DMS114 treated with DMSO at 0.1 percent for 48 hours (cell line): ENCODE data around the gene NLRC5.
"Not testable (repeated sequence)": the region's sequence is repeated elsewhere in the genome, so short reads cannot be mapped to it uniquely, and the experiment has no call there.

ENCODE experiments used
- DNase-seq: peaks from one replicate; lab custom pipeline; 2025; ENCODE audit not compliant: unreplicated experiment; lab: John Stamatoyannopoulos, UW

NLRC5 gene

DNA sequence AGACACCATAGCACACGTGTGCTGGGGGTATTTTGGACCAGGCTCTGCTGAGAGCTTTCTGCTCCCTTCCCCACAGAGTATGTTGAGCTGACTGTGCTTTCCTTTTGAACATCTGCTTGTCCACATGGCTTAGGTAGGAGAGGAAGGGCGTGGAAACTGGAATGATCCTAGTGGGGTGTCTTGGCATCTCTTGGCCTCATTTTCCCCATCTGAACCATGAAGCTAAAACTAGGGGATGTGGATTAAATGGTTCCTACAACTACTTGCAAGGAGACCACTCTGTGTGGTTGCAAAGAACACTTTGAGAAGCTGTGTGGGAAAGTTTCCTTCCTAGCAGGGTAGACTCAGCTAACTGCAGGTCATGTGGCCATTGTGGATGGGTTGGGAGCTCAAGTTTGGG, 6.7 kb upstream of the NLRC5 start:
- DNase-seq: no peak

GRCh38 chr16:56983211-56983751, 6.1 kb upstream of the NLRC5 start:
- DNase-seq: no peak

- DNase-seq: no peak
Measured at GRCh38 chr16:56984639-56985038, 4.7 kb upstream of the NLRC5 start.

DNA sequence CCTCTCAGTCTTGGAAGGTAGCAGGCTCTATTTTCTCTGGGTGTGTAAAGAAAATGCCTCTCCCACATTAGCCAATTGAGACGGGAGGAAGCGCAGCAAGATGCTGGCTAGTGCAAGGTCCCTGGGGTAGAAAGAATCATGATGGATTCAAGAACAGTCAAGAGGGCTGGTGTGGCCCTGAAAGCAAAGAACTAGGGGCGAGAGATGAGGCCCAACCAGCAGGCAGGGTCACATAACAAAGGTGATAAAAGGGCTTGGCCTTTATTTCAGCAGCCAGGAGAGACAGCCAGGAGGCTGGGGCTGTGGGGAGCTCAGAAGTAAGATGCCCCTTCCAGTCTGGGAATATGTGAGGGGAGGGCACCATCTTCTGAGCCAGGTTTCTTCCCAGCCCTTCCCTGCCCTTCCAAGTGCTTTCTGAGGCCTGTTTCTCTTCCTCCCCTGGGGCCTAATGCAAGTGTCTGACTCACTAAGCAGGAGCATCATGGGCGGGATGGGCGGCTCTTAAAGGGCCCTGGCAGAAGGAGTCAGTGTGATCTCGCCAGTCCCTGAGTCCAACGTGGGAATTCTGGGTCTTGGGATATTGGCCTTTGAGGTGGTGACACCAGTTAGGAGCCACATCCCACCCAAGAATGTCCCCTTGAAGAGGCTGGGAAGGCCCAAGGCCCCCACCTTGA, 3.9 kb upstream of the NLRC5 start:
- DNase-seq: no peak

DNA sequence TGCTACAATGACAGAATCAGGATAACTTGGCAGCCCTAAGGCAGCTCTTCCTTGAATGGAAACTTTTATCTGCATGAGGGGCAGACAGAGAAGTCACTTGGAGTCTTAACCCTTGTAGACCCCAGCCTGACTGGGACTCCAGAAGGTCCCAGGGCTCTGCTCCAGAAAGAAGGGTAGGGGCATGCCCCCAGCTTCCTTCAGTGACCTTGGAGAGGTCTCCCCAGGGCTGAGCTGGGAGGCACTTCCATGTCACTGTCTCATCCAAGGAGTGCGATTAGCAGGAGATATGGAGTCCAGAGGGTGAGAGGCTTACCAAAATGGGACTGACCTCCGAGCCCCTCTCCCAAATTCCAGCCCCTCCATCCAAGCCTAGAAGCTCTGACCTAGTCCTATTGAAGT, 3.4 kb upstream of the NLRC5 start:
- DNase-seq: no peak

GRCh38 chr16:56986361-56986760, 3.0 kb upstream of the NLRC5 start:
- DNase-seq: no peak

- DNase-seq: not testable (repeated sequence)
Measured at GRCh38 chr16:56986908-56987307, 2.4 kb upstream of the NLRC5 start.

GRCh38 chr16:56987692-56988091, 1.7 kb upstream of the NLRC5 start:
- DNase-seq: no peak

- no peak for DNase-seq
Measured at GRCh38 chr16:56988161-56988947, 1.0 kb upstream of the NLRC5 start.

GRCh38 chr16:56989988-56990387, 631 bp downstream of the NLRC5 start:
- no peak for DNase-seq

- no peak for DNase-seq
Measured at GRCh38 chr16:56990407-56991286, 1.3 kb downstream of the NLRC5 start.

DNA sequence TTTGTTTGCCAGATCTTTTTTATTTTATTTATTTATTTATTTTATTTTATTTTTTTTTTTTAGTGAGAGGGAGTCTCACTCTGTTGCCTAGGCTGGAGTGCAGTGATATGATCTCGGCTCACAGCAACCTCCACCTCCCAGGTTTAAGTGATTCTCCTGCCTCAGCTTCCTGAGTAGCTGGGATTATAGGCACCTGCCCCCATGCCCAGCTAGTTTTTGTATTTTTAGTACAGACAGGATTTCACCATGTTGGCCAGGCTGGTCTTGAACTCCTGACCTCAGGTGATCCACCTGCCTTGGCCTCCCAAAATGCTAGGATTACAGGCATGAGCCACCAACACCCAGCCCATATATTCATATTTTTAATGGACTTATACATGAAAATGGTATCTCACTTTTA, 3.1 kb downstream of the NLRC5 start:
- DNase-seq: not testable (repeated sequence)

DNA sequence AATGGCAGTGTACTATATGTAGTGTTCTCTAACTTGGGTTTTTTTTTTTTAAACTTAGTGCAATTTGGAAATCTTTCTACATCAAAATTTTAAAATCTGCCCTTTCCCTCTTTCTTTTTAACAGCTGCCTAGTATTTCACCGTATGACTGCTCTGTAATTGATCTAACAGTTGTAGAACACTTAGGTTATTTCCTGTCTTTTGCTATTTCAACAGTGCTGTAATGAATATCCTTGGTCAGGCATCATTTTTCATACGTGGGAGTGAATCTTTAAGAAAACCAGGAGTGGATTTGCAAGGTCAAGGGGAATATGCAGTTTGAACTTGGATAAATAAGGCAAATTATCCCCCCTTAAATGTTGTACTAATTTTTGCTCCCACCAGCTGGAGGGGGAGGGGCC, 3.8 kb downstream of the NLRC5 start:
- no peak for DNase-seq

- no peak for DNase-seq
Measured at GRCh38 chr16:56994311-56994710, 5.0 kb downstream of the NLRC5 start.

DNA sequence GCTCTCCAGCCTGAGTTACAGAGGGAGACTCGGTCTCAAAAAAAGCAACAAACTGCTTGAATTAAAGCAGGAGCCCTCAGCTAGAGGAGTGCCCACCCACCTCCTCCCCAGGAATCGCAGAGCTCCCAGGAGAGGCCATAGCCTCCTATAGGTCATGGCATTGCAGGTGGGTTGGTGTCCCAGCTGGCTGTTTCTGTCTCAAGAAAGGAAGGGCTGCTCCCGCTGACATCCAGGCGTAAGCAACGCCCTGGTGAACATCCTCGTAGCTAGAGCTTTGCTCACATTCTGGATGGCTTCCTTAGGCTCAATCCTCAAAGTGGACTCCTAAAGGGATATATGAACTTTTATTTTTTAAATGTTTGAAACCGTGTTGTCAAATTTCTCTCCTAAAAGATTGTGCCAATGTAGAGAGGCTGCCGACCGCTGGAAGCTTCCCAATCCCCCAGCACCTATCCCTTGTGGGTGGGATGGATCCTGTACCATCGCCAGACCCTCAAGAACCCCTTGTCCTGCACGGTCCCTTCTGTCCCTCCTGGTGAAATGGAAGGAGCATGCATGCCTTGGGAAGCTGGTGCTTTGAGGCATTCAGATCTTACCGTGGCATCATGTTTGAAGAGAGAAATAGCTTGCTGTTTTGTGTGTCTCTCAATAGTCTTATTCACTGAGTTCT, 5.9 kb downstream of the NLRC5 start:
- no peak for DNase-seq

DNA sequence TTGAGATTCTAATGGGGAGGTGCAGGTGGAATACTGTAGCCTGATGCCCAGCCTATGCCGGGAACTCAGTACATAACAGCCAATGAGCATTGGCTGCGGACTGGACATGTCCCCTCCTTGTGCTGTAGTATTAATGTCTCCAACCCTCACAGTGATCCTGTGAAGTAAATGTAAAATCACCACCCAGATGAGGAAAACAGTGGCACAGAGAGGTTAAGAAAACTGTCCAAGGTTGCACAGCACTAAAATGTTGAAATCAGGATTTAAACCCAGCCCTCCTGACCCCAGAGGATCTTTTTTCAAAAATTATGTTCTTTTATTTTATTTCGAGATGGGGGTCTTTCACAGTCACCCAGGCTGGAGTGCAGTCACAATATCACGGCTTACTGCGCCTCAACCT, 7.9 kb downstream of the NLRC5 start:
- no peak for DNase-seq

DNA sequence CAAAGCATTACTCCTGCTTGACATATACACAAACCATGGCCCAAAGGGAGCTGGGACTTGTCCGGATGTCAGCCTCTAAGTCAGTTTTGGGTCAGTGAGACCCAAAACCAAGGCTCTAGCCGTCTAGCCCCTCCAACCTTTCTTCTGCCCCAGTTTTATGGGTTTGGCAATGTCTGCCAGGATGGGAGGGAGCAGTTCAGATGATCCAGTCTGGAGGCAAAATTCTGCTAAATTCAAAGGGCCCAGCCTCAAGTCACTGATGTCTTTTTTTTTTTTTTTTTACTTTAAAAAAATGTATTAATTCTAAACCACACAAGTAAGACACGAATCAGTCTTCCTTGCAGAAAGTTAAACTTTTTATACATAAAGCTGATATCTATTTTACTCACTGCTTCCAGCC, 8.6 kb downstream of the NLRC5 start:
- DNase-seq: no peak

- no peak for DNase-seq
Measured at GRCh38 chr16:56998352-56998751, 9.0 kb downstream of the NLRC5 start.

- no peak for DNase-seq
Measured at GRCh38 chr16:56998861-56999260, 9.5 kb downstream of the NLRC5 start.

- DNase-seq: no peak
Measured at GRCh38 chr16:56999409-57000270, 10.3 kb downstream of the NLRC5 start.
